Ovary (tissue), 3 donors: ENCODE results near the gene SPI1.

ENCODE experiments used
- CTCF ChIP-seq, 3 donors: fragments of 450-650 bp in 2 of 3; fragments of 200-600 bp in 1 of 3; IDR thresholded peaks; one replicate each; pipeline versions ENCODE4 v1.5.1 to v1.8.0; 2016 to 2022; ENCODE audit warnings: antibody characterized with exemption in 3 of 3, mild to moderate bottlenecking in 1 of 3
- EP300 ChIP-seq: sonication (generic); formaldehyde crosslinking; IDR thresholded peaks from one replicate; pipeline ENCODE4 v1.6.1; 2017; ENCODE audit warnings: antibody characterized with exemption
- POLR2A ChIP-seq: fragments of 450-650 bp; IDR thresholded peaks from one replicate; pipeline ENCODE4 v1.6.1; 2017; ENCODE audit warnings: antibody characterized with exemption, mild to moderate bottlenecking, moderate library complexity
- donor health status: DM: no; HTN: no; CAD: no.

- TF ChIP-seq POLR2A (no peak), CTCF (IDR thresholded peaks at IDR 0.05) (no peak), EP300 (no peak)
These were observed 42.6 kb downstream of the SPI1 start for GRCh38 chr11:47335733-47336132.
